HG03432 (cell line): ENCODE data around the gene ARHGAP6.

Experiments used
- ATAC-seq: cut with Tn5 transposase; IDR thresholded peaks from one replicate; pipeline ENCODE4 v1.9.1; 2021; ENCODE audit warnings: mild to moderate bottlenecking, moderate library complexity; ENCODE audit not compliant: unreplicated experiment

Gene ARHGAP6

DNA sequence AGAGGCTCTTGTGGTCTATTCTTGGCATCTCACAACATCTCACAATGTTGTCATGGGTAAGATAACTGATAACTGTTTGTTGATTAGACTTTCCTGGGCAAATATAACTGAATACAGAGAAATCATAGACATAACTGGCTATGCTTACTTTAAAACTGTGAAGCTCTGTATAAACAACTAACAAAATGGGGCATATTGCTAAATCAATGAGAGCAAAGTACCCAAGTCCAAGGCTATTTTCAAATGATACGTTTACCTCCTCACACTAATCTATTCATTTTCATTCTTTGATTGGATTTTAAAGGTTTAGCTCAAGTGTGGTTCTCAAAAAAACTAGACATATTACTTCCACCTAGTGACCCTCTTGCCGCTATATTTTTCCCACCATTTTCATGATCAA is 333.9 kb downstream of the ARHGAP6 start:
- no peak for ATAC-seq

- ATAC-seq: no peak
Measured at GRCh38 chrX:11329021-11329420, 336.7 kb downstream of the ARHGAP6 start.

- ATAC-seq: no peak
Measured at GRCh38 chrX:11328134-11328533, 337.6 kb downstream of the ARHGAP6 start.

DNA sequence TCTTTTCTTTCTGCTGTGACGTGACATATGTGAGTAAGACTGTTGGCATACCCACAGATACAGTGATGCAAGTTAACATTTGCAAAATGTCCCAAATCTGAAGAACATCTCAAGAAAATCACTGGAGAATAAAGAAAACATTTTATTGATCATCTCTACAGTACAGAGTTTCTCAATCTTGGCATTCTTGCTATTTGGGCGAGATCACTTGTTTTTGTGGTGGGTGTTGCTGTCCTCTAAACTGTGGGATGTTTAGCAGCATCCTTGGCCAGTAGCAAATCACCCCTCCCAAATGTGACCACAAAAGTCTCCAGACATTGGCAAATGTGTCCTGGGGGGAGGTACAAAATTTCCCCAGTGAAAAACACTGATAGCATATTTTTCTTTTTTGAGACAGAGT is 343.7 kb downstream of the ARHGAP6 start:
- ATAC-seq: no peak

GRCh38 chrX:11319806-11320520 is 345.8 kb downstream of the ARHGAP6 start:
- no peak for ATAC-seq

DNA sequence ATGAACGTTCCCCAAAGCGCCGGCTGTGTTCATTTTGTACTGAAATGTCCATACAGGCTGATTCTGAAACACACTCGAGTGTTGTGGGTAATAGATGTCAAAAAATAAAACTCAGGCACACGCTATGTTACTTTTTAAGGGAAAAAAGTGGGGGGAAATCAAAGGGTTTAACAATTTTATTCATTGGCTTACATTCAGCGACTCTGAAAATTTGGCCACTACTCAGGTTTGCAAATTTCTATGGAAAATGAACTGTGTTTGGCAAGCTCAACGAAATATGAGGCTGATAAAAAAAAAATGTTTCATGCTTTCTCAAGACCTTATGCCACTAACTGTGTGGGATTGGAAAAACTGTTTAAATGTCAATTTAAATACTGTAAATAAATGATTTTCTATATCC is 354.0 kb downstream of the ARHGAP6 start:
- ATAC-seq: no peak

DNA sequence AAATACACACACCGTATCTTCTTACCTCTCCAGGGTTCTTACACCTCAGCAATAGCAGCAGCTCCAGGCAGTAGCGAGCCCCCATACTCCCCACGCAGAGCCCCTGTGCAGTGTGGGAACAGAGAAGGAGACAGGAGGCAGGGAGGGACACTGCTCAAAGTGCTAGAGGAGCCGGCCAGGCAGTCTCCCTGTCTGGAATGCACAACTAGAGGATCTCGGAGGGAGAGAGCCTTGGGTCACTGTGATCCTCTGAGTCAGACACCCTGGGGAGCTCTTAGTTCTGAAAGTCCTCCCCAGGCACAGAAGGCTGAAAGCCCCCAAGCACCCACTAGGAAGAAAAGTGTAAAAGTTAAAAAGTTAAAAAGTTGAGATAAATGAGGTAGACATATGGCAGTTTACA is 356.5 kb downstream of the ARHGAP6 start:
- no peak for ATAC-seq

- ATAC-seq: no peak
Measured at GRCh38 chrX:11305641-11306040, 360.1 kb downstream of the ARHGAP6 start.

- ATAC-seq: no peak
Measured at GRCh38 chrX:11304829-11305228, 360.9 kb downstream of the ARHGAP6 start.

DNA sequence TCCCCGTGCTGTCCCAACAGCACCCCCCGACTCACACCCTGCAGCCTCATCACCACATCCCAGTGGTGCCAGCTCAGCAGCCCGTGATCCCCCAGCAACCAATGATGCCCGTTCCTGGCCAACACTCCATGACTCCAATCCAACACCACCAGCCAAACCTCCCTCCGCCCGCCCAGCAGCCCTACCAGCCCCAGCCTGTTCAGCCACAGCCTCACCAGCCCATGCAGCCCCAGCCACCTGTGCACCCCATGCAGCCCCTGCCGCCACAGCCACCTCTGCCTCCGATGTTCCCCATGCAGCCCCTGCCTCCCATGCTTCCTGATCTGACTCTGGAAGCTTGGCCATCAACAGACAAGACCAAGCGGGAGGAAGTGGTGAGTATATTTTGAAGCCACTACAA is 367.1 kb downstream of the ARHGAP6 start:
- ATAC-seq: no peak

- ATAC-seq: no peak
Measured at GRCh38 chrX:11296051-11296450, 369.7 kb downstream of the ARHGAP6 start.

DNA sequence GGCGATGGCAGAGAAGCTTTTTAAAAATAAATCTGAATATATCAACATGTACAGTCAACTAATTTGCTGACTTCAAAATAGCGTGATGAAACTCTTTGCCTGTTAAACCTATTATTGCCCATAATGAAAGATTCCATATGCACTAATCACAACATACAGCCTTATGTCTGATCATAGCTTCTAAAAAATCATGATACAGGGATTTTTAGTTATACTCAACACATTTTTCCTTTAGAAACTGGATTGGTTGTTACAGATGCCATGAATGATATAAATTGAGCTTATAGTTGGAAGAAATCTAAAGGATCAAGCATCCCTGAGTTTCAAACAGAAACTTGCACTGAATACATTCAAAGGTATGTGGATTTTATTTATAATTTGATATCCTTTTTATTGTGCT is 372.6 kb downstream of the ARHGAP6 start, which contains the start of gene AMELX:
Gene AMELX, plus strand, starts transcription at position 301 of the 400 bp plus-strand sequence. CDS start 1,376 bp downstream, outside the sequence.
- no peak for ATAC-seq

DNA sequence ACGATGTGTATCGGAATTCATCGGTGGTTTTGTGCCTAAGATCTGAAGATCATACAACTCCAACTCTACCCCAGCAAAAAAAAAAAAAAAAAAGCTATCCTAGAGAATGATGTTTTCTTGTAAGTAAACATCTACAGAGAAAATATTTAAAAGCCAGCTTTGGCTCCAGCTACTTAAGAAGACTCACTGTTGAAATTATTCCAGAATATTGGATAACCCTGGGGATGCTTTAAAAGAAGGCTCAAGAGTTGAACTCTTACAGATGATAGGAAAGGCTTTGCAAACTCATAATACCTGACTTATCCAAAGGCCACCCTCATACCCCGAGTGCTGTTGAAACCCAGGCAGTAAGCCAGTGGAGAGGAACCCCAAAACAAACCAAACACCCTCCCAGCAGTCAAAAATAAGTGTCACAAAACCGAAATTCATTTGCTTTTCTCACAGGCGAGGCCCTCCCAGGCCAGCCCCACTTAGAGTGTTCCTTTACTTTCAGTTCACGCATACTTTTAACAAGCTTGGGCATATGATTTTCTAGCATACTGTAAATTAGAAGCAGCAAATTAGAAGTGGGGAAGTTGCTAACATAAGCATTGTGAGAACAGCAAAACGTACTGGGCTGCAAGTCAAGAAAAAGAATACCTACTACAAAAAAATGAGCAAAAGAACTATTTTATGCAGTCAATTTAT is 375.2 kb downstream of the ARHGAP6 start:
- no peak for ATAC-seq

DNA sequence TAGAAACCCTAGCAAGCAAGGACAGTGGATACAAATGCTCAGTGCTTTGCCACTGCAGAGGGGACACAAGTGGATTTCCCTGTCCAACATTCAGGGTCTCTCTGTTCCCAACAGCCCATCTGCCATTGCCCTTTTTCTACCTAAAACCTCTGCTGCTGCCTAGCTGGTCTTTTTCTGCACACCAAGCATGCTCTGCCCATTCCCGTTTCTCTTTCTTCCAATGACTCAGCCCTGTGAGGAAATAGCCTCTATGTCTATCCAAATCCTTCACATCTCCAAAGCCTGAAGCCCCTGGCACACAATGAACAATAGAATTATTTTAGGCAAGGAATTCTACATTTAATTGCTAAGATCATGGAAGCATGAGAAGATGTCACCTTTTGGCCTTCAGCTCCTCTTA is 378.2 kb downstream of the ARHGAP6 start:
- no peak for ATAC-seq

DNA sequence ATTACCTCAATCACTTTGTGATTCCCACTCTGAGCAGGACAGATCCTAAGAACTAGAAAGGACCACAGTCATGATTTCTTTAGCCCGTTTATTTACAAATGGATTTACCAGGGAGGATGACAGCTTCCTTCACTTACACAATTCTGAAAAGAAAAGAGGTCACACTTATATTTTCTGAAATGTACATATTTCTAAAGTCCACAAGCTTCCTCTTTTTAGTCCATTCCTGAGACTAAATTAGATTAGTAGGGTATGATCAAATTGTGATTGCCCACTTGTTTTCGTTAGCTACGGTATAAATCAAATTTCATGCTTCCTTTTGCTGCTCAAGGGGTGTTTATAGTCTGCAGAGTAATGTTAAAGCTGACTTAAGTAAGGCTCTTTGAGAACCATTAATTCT is 380.1 kb downstream of the ARHGAP6 start:
- no peak for ATAC-seq

DNA sequence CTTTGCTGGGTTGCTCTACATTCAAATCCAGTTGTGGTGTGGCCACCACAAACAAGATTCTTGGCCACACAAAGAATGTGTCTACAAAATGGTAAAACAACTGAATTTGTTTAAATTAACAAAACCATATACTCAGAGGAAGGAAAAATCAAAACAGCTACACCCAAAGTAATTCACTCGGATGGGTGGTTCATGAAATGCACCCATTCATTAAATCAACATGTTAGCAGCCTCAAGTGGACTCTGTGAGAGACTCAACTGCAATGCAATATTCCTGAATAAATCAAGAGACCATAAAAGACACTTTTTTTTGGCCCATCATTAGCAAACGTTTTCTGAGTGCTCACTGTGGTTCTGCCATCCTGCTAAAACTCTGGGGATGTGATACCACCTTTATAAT is 383.7 kb downstream of the ARHGAP6 start:
- ATAC-seq: no peak

GRCh38 chrX:11273544-11273943 is 392.2 kb downstream of the ARHGAP6 start:
- ATAC-seq: no peak

DNA sequence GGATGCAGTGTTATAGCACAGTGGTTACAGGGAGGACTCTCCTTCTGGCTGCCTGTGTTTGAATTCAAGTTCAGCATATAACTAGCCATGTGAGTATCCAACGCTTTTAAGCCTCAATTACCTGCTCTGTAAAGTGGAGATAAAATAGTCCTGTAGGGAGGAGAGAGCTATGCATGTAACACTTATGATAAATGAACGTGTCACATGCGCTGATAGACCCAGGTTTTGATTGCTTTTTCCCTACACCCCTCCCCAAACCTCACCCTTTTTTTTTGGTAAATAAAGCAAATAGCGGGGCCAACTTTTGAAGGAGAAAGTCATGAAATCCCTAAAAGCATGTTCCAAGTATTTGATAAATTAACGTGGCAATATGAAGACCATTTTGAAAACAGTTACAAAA is 392.9 kb downstream of the ARHGAP6 start:
- no peak for ATAC-seq

GRCh38 chrX:11272290-11272689 is 393.4 kb downstream of the ARHGAP6 start:
- no peak for ATAC-seq

DNA sequence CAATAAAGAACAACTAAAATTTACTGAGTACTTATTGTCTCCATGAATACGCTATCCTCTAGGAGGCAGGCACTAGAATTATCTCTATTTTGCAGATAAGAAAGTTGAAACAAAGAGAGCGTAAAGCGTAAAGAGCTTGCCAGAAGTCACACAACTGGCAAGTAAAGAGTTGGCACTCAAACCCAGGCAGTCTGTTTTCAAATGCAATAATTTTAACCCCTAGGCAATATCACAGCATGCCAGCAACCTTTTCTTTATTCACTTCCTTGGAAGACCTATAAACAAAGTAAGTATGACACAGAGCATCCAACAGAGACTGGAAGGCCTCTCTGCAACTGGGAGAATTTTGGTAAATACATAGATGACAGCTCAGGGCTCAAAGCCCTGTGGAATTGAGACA is 395.7 kb downstream of the ARHGAP6 start:
- no peak for ATAC-seq

GRCh38 chrX:11269006-11269405 is 396.7 kb downstream of the ARHGAP6 start:
- ATAC-seq: no peak

- ATAC-seq: no peak
Measured at GRCh38 chrX:11267425-11267824, 398.3 kb downstream of the ARHGAP6 start.
